Uterus (tissue), 4 donors: ENCODE measurements around the gene SYCE1. TPM values are rescaled to one million over a fixed set of nuclear protein-coding genes. Genes with fewer than 3 reads are reported as not detected.
A peak's percentile ranks its signal among the peaks of the same experiment; 100 is the strongest.

ENCODE experiments used
- DNase-seq, 2 donors: peaks; one replicate each; pipeline ENCODE4 v3.0.0-alpha.2; 2019 to 2020
- H3K27ac ChIP-seq, 2 donors: fragments of 200-600 bp; sonication (generic); 1 replicate in 1 of 2; 2 replicates in 1 of 2; pipeline ENCODE4 v1.5.1; 2016 to 2018
- H3K27me3 ChIP-seq, 2 donors: fragments of 200-600 bp; sonication (generic); one replicate each; pipeline ENCODE4 v1.5.1; 2018 to 2019; ENCODE audit warnings: control low read depth in 1 of 2
- H3K36me3 ChIP-seq, 2 donors: fragments of 200-600 bp; sonication (generic); one replicate each; pipeline ENCODE4 v1.5.1; 2019; ENCODE audit warnings: control low read depth in 1 of 2
- H3K4me1 ChIP-seq, 2 donors: fragments of 200-600 bp; sonication (generic); one replicate each; pipeline ENCODE4 v1.5.1; 2018 to 2019; ENCODE audit warnings: control low read depth in 1 of 2
- H3K4me3 ChIP-seq, 2 donors: fragments of 200-600 bp; sonication (generic); 1 replicate in 1 of 2; 2 replicates in 1 of 2; pipeline ENCODE4 v1.5.1; 2018 to 2019; ENCODE audit warnings: mild to moderate bottlenecking in 1 of 2
- H3K9me3 ChIP-seq, 2 donors: fragments of 200-600 bp; sonication (generic); one replicate each; pipeline ENCODE4 v1.5.1; 2019; ENCODE audit warnings: control low read depth in 1 of 2
- POLR2A ChIP-seq, 2 donors: fragments of 450-650 bp; IDR thresholded peaks; one replicate each; pipeline ENCODE4 v1.6.1; 2016; ENCODE audit warnings: antibody characterized with exemption in 2 of 2, mild to moderate bottlenecking in 1 of 2, moderate library complexity in 1 of 2
- intact Hi-C: fragments of 100-400 bp; cut with DNase I; formaldehyde crosslinking; loops from one replicate; pipeline ENCODE4 v1.15.1; 2023; ENCODE audit warnings: low total_unique reads
- total RNA-seq, 4 donors: library from RNA; depleted of rRNA in 3 of 4; stranded (reverse); fragments of >200 nt in 3 of 4; gene quantifications; one replicate each; pipeline versions ENCODE4 v1.1.0 to v1.2.4, GENCODE V29; 2014 to 2023
- TF ChIP-seq, protein P1 (sequence below), 4 experiments: fragments of 200-600 bp in 2 of 4; fragments of 450-650 bp in 2 of 4; sonication (generic) in 2 of 4; IDR thresholded peaks; one replicate each; pipeline ENCODE4 v1.5.1; 2016 to 2019; ENCODE audit warnings: antibody characterized with exemption in 4 of 4, mild to moderate bottlenecking in 2 of 4, moderate library complexity in 1 of 4
- donor health status: DM: yes; HTN: yes; CAD: no.

SYCE1 gene, protein sequence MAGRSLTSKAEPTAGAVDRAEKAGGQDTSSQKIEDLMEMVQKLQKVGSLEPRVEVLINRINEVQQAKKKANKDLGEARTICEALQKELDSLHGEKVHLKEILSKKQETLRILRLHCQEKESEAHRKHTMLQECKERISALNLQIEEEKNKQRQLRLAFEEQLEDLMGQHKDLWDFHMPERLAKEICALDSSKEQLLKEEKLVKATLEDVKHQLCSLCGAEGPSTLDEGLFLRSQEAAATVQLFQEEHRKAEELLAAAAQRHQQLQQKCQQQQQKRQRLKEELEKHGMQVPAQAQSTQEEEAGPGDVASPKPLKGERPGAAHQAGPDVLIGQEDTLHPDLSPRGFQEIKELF
- total RNA-seq: 1 to 10 TPM in 1 of 4 donors, not detected in 3; 1.0 TPM

GRCh38 chr10:133565441-133566294, at the start of gene SYCE1:
SYCE1 (minus strand) TSS chr10:133565583; CDS start chr10:133565529, 54 bp downstream.
- no peaks in the 10 kb centered on the region for H3K27me3 ChIP-seq
- TF ChIP-seq, protein P1, sequence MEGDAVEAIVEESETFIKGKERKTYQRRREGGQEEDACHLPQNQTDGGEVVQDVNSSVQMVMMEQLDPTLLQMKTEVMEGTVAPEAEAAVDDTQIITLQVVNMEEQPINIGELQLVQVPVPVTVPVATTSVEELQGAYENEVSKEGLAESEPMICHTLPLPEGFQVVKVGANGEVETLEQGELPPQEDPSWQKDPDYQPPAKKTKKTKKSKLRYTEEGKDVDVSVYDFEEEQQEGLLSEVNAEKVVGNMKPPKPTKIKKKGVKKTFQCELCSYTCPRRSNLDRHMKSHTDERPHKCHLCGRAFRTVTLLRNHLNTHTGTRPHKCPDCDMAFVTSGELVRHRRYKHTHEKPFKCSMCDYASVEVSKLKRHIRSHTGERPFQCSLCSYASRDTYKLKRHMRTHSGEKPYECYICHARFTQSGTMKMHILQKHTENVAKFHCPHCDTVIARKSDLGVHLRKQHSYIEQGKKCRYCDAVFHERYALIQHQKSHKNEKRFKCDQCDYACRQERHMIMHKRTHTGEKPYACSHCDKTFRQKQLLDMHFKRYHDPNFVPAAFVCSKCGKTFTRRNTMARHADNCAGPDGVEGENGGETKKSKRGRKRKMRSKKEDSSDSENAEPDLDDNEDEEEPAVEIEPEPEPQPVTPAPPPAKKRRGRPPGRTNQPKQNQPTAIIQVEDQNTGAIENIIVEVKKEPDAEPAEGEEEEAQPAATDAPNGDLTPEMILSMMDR (IDR thresholded peaks at IDR 0.05): no peak
- no peak for TF ChIP-seq POLR2A (IDR thresholded peaks at IDR 0.05)
- no peaks in the 10 kb centered on the region for H3K9me3 ChIP-seq
- H3K4me1 ChIP-seq: no peaks in the 10 kb centered on the region
- H3K27ac ChIP-seq: no peak within 1 kb of the TSS
- intact Hi-C loops: no loop called here
- no peak within 1 kb of the TSS for H3K4me3 ChIP-seq
- no peaks in the 10 kb centered on the region for H3K36me3 ChIP-seq
- peak in 1 of 2 donors; percentile 48 for DNase-seq

DNA sequence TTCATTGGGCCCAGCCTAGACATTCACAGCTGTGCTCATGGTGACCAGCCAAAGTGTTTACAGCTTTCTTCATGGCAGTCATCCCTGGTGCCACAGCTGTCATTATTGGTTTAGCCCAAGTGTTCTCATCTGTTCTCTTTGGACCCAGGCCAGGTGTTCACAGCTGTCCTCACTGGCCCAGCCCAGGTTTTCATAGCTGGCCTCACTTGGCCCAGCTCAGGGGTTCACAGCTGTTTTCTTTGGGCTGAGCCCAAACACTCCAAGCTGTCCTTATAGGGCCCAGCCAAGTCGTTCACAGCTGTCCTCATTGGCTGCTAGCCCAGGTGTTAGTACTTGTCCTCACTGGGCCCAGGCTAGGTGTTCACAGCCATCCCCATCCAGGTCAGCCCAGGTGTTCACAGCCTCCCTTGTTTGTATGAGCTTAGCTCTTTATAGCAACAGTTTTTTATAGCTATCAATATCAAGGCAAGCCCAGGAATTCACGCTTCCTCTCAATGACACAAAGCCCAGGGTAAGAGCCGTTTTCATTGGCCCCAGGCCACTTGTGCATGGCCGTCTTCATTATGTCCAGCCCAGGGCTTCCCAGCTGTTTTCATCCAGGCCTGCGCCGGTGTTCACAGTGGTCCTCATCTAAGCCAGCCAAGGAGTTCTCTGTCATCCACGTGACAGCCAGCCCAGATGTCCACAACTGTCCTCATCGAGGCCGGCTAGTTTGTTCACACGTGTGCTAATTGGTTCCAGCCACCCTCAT, 49.6 kb upstream of the SYCE1 start:
- TF ChIP-seq, protein P1 (IDR thresholded peaks at IDR 0.05): no peak
- TF ChIP-seq POLR2A (IDR thresholded peaks at IDR 0.05): no peak
- H3K36me3 ChIP-seq: no peaks in the 10 kb centered on the region
- intact Hi-C loops: no loop called here
- no peaks in the 10 kb centered on the region for H3K9me3 ChIP-seq
- H3K4me1 ChIP-seq: no peaks in the 10 kb centered on the region
- H3K27me3 ChIP-seq: no peaks in the 10 kb centered on the region
- DNase-seq: no peak
- H3K4me3 ChIP-seq: no peak overlapping the region
- H3K27ac ChIP-seq: no peak overlapping the region

DNA sequence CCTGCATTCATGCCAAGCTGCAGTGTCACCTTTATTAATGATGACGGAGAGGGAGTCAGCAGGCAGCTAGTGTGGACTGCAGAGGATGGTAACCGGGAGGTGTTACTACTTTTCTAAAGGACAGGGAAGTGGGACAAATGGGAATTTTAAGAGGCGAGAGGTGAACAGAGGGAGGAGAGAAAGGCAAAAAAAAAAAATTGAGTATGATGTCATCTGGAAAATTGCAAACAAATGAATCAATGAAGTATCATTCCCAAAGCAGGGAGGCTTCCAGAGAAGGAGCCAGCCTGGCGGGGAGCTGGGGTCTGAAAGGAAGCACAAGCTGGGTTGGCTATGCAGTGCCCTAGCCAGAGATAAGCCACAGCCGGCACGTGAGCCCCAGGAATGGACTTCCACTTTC, 48.3 kb upstream of the SYCE1 start:
- intact Hi-C loops: no loop called here
- H3K4me1 ChIP-seq: no peaks in the 10 kb centered on the region

GRCh38 chr10:133611079-133611478, 45.7 kb upstream of the SYCE1 start:
- Histone ChIP-seq H3K4me3 (no peak overlapping the region), H3K4me1 (no peaks in the 10 kb centered on the region), H3K27me3 (no peaks in the 10 kb centered on the region), H3K27ac (no peak overlapping the region), H3K9me3 (no peaks in the 10 kb centered on the region), H3K36me3 (no peaks in the 10 kb centered on the region)
- TF ChIP-seq POLR2A (IDR thresholded peaks at IDR 0.05): no peak
- TF ChIP-seq, protein P1 (IDR thresholded peaks at IDR 0.05): no peak
- DNase-seq: no peak
- intact Hi-C loops: no loop called here

More for the DNA sequence above, 48.3 kb upstream of the SYCE1 start:
- no peaks in the 10 kb centered on the region for H3K36me3 ChIP-seq
- H3K9me3 ChIP-seq: no peaks in the 10 kb centered on the region
- TF ChIP-seq, protein P1 (IDR thresholded peaks at IDR 0.05): no peak
- no peak for TF ChIP-seq POLR2A (IDR thresholded peaks at IDR 0.05)
- no peaks in the 10 kb centered on the region for H3K27me3 ChIP-seq
- no peak for DNase-seq
- no peak overlapping the region for H3K27ac ChIP-seq
- H3K4me3 ChIP-seq: no peak overlapping the region
